Measurements from ENCODE around the gene CTDSP1.

Gene CTDSP1

GRCh38 chr2:218383892-218384519 is 15.7 kb upstream of the CTDSP1 start:
- DNase-seq: peak; percentile 57

GRCh38 chr2:218384975-218385374 is 14.7 kb upstream of the CTDSP1 start:
- DNase-seq: no peak

GRCh38 chr2:218386505-218387368 is 12.9 kb upstream of the CTDSP1 start:
- no peak for DNase-seq

- DNase-seq: peak; percentile 89
Observed at GRCh38 chr2:218387369-218388194, 12.1 kb upstream of the CTDSP1 start.

GRCh38 chr2:218389333-218390150 is 10.1 kb upstream of the CTDSP1 start:
- DNase-seq: no peak

GRCh38 chr2:218391202-218391601 is 8.5 kb upstream of the CTDSP1 start:
- no peak for DNase-seq

- DNase-seq: no peak
Observed at GRCh38 chr2:218392459-218392858, 7.2 kb upstream of the CTDSP1 start.

GRCh38 chr2:218392891-218393462 is 6.7 kb upstream of the CTDSP1 start:
- no peak for DNase-seq

GRCh38 chr2:218393750-218394290 is 5.8 kb upstream of the CTDSP1 start:
- DNase-seq: no peak

GRCh38 chr2:218394298-218395089 is 5.2 kb upstream of the CTDSP1 start:
- no peak for DNase-seq

- DNase-seq: no peak
Observed at GRCh38 chr2:218395090-218395444, 4.6 kb upstream of the CTDSP1 start.

GRCh38 chr2:218395456-218395825 is 4.2 kb upstream of the CTDSP1 start:
- DNase-seq: no peak

GRCh38 chr2:218395826-218396687 is 3.6 kb upstream of the CTDSP1 start:
- peak; percentile 93 for DNase-seq

GRCh38 chr2:218396688-218397462 is 2.8 kb upstream of the CTDSP1 start:
- peak; percentile 55 for DNase-seq

GRCh38 chr2:218397463-218397819 is 2.2 kb upstream of the CTDSP1 start:
- no peak for DNase-seq

- peak; percentile 52 for DNase-seq
Observed at GRCh38 chr2:218397820-218398436, 1.7 kb upstream of the CTDSP1 start.

- peak; percentile 42 for DNase-seq
Observed at GRCh38 chr2:218398437-218399390, 954 bp upstream of the CTDSP1 start.

Data from NCI-H2171 (cell line).